Bone marrow (tissue), 2 donors: ENCODE results near the gene SLC2A8.

ENCODE experiments used
- DNase-seq, 2 donors: peaks; one replicate each; lab custom pipeline; 2025; lab: John Stamatoyannopoulos, UW

Gene SLC2A8

GRCh38 chr9:127402401-127403090 lies 5.6 kb downstream of the SLC2A8 start:
- no peak for DNase-seq

- no peak for DNase-seq
These were observed 6.7 kb downstream of the SLC2A8 start for GRCh38 chr9:127403507-127404192.

GRCh38 chr9:127404631-127405030 lies 7.7 kb downstream of the SLC2A8 start:
- no peak for DNase-seq

DNA sequence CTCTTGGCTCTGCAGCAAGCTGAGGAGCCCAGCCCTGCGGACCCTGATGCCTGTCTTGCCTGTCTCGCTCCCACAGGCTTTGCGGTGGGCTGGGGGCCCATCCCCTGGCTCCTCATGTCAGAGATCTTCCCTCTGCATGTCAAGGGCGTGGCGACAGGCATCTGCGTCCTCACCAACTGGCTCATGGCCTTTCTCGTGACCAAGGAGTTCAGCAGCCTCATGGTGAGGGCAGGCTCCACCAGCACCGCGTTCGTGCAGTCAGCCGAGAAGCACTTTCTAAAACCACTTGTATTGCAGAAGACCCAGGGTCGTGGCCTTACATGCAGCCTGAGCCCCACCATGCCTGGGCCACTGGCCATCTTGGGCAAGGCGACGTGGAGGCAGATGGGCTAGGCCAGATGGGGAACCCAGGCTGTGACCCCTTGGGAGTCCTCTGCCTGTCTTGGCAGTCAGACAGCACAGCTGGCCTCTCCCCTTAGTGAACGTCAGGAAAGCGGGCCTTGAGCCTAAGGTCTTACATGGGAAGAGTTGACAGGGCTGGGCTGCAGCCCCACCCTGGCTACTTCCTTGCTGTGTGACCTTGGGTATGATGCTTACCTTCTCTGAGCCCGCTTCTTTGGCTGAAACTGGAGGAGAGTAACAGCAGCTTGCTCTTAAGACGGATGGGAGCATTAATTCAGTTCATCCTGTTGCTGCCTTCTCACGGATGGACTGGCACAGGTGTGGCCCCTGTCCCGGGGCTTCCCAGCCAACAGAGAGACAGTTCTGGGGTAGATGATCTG lies 8.6 kb downstream of the SLC2A8 start:
- no peak for DNase-seq

DNA sequence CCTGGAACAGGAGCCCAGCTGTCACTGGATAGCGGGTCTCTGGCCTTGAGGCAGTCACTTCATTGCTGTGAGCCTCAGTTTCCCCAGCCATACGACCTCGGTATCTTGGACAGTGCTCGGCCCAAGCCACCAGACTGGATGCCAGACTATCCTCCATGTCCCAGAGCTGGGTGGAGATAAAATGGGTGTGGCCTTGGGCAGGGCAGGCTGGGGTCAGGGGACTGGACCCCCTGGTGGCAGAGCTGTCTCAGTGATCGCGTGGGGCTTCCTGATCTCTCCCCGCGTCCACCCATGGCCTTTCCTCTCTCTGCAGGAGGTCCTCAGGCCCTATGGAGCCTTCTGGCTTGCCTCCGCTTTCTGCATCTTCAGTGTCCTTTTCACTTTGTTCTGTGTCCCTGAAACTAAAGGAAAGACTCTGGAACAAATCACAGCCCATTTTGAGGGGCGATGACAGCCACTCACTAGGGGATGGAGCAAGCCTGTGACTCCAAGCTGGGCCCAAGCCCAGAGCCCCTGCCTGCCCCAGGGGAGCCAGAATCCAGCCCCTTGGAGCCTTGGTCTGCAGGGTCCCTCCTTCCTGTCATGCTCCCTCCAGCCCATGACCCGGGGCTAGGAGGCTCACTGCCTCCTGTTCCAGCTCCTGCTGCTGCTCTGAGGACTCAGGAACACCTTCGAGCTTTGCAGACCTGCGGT lies 10.0 kb downstream of the SLC2A8 start:
- no peak for DNase-seq

DNA sequence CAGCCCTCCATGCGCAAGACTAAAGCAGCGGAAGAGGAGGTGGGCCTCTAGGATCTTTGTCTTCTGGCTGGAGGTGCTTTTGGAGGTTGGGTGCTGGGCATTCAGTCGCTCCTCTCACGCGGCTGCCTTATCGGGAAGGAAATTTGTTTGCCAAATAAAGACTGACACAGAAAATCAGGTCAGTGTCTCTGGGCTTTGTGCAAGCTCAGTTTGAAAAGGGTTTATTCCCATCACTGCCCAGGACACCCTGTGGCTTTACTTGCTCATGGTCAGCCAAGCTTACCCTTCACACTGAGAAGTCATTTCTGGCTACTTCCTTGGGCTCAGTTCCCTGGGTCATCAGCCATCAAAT lies 10.5 kb downstream of the SLC2A8 start:
- no peak for DNase-seq

DNA sequence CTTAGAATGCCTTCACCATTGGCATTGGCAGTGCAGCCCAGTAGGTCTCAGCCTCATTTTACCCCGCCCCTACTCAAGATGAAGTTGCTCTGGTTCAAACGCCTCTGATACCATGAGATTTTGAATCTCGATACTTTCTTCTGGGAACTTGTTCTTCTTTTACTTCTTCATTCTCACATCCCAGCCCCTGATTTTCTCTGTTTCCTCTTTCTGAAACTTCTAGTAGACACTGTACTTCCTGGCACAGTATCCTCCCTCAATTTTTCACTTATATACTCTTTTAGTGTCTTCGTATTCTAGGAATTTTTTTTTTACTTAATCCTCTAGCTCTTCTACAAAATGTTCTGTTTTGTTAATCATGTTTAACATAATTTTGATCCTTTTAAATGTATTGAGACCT lies 14.2 kb downstream of the SLC2A8 start:
- peak in 1 of 2 donors; percentile 29 for DNase-seq

DNA sequence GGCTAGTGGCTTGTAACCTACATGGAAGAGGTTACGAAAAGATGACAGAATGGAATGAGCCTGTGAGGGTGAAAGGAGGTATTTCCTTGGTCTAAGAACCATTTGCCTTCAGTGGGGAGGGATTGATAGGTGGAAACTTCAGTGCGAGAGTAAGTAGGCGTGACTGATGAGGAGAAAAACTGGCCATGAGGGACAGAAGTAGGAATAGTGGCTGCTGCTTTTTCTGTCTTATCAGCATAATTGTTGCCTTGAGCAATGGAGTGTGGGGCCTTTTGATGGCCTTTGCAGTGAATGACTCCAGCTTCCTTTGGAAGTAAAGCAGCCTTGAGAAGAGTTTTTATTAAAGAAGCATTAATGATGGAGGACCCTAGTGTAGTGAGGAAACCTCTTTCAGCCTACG lies 18.2 kb downstream of the SLC2A8 start:
- DNase-seq, result no peak

DNA sequence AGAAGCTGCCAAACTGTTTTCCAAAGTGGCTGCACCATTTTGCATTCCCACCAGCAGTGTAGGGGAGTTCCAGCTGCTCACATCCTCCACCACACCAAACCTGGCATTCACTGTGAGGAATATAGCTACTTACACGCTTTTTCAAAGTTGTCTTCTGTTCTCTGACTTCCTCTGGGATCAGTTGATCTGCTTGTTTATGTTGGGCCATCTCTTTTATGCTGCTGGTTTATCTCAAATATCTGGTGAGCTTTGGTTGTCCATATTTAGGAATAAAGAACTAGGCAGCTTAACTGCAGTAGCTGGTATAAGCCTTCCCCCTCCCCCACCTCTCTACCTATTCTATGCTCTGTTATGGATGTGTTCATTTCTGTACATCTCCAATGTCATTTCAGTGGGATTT lies 18.7 kb downstream of the SLC2A8 start:
- no peak for DNase-seq

DNA sequence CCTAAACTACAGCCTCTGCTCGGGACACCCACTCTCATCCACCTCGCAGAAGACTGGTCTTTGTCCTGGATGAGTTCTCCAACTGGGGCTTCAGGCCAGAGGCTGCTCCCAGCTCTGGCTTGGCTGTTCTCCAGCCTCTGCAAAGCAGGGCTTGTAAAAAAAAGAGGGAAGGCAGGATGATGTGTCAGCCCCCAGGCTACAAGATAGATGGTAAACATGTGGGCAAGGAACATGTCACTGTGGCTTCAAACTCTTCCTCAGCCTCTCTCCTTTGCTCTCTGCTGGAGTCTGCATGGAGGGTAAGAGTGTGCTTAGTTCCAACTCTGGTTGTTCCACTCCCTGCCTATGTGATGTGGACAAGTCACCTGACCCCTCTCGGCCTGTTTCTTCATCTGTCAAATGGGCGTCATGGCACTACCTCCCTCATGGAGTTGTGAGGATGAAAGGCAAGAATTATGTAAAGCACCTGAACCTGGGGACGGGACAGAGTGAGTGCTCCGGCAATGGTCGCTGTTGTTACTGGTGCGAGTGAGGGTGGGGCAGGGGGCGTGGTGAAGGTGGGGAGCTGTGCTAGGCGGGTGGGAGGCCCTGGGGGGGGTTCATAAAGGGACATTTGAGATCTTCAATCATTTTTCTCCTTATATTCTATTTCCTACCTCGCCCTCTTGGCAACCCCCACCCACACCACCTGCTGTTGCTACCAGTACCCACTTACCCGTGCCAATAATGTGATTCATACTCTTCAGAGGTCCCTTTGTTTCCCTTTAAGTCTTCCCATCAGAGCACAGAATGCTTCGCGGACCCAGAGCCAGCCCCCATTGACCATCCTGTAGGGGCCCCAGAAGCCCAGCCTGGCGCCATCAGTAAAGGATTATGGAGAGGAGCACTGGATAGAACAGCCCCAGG lies 20.4 kb downstream of the SLC2A8 start:
- DNase-seq, result no peak

DNA sequence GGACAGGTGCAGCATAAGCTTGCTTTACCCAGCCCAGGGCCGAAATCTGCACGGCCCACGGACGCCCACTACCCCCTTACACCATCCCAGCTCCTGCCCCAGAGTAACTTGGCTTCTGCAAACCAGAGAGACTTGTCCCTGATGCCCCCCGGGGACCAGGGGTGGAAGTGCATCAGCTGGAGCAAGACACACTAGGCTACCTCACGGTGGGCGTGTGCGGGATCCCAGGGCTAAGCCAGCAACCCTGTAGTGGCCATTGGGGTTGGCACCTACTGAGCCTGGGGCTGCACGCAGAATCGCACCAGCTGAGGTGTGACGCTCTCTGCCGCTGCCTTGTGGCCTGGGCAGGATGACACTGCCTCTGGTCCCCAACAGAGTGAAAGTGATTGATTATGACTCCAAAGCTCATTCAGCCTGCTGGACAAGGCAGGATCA lies 21.1 kb downstream of the SLC2A8 start:
- DNase-seq, result no peak

DNA sequence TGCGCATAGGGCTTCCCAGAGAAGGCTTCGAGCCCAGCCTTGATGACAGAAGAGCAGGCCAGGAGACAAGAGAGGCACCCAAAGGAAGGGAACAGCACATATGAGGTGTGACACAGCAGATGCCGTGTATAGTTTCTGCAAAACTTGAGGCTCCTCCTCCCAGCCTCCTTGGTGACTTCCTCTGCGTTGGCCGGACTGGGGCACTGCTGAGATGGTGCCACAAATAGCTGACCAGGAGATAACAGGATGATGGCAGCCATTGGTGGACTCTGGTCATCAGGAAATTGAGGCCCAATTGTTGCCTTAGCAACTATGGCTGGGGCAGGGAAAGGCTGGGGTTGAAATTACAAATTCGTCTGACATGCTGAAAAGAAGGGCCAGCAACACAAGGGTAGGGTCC lies 22.4 kb downstream of the SLC2A8 start:
- DNase-seq, result no peak

- no peak for DNase-seq
These were observed 24.1 kb downstream of the SLC2A8 start for GRCh38 chr9:127421057-127421456.

GRCh38 chr9:127422133-127422782 lies 25.3 kb downstream of the SLC2A8 start:
- DNase-seq, result no peak

- no peak for DNase-seq
These were observed 25.8 kb downstream of the SLC2A8 start for GRCh38 chr9:127422787-127423186.

- DNase-seq, result no peak
These were observed 26.5 kb downstream of the SLC2A8 start for GRCh38 chr9:127423476-127423933.

- DNase-seq, result peak; percentile 83 to 89
These were observed 27.1 kb downstream of the SLC2A8 start, which contains the start of gene ZNF79 for GRCh38 chr9:127423934-127424675. TSS of gene ZNF79 (plus strand) at chr9:127424382. CDS start at chr9:127424788, 406 bp downstream.

GRCh38 chr9:127424676-127424999 lies 27.7 kb downstream of the SLC2A8 start:
- no peak for DNase-seq

GRCh38 chr9:127426756-127427155 lies 29.8 kb downstream of the SLC2A8 start:
- no peak for DNase-seq

DNA sequence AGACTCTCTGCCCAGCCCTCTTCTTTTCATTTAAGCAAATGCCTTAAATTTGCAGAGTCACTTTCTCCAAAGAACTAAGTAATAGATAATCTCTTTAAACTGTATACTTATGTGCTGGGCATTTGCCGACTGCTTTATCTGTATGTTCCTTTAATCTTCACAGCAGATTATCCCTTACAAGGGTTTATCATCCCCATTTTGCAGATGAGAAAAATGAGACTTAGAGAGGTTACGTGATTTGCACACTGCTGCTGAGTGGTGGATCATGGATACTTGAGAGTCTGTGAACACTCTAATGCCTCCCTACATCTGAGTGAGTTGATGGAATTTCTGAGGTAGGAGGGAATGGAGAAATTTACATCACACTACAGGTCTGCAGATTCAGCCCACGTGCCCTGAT lies 31.4 kb downstream of the SLC2A8 start:
- DNase-seq, result no peak
